ENCODE measurements around the gene TAPBP. TPM values are rescaled to one million over a fixed set of nuclear protein-coding genes. Genes with fewer than 3 reads are reported as not detected.
A peak's percentile ranks its signal among the peaks of the same experiment; 100 is the strongest.

Gene TAPBP
- total and polyA plus RNA-seq, 9 of the 15 experiments (the other 6 are each of a cell fraction or from before 2014, with no cell fraction given) = 5.6 to 74.0 (median 22.3) TPM

DNA sequence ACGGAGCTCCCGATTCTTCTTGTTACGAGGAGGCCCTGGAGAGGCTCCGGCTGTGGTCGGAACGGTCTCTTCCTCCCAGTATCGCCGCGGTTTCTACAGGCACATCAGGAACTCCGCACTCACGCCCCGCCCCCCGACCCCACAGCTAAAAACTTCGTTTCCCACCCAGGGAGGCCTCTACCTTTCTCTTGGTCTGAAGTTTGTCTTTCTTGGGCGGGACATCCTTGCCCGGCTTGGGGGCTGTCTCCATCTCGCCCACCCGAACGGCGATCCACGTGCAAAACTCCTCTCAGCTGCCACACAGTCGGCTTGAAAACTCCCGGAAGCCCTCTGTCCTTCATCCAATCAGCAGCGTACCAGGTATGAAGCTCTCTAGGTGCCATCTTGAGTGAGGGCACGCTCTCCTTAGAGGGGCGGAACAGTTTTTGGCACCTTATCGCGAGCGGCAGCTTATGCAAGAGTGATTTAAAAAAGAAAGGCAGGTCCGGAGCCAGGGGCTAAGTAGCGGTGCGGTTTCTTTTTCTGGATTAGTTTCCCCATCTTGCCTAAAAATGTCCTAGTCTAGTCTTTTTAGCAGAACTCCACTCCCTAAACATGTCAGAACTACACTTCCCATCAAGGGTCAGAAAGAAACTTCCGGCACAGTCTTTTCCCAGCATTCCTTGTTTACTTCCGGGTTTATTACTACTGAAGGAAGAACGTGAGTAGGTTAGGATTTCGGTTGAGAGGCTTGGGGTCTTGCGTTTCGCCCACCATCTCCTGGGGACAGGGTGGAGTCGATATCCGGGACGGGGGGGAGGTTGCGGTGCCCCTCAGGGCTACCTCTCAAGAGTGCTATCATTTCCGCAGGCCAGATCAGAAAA, 24.7 kb downstream of the TAPBP start, which contains the start of the genes PFDN6 and WDR46 (continued):
- TF ChIP-seq, protein P1, sequence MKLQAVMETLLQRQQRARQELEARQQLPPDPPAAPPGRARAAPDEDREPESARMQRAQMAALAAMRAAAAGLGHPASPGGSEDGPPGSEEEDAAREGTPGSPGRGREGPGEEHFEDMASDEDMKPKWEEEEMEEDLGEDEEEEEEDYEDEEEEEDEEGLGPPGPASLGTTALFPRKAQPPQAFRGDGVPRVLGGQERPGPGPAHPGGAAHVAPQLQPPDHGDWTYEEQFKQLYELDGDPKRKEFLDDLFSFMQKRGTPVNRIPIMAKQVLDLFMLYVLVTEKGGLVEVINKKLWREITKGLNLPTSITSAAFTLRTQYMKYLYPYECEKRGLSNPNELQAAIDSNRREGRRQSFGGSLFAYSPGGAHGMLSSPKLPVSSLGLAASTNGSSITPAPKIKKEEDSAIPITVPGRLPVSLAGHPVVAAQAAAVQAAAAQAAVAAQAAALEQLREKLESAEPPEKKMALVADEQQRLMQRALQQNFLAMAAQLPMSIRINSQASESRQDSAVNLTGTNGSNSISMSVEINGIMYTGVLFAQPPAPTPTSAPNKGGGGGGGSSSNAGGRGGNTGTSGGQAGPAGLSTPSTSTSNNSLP (IDR thresholded peaks at IDR 0.05; ENCODE audit: borderline replicate concordance, low read depth, low read length) = no peak
- TF ChIP-seq CEBPG (CRISPR knock-in tag; IDR thresholded peaks at IDR 0.05) = peak; percentile 81
- TF ChIP-seq CEBPG (tag; conservative IDR thresholded peaks at IDR 0.05 in 1 of 2, IDR thresholded peaks at IDR 0.05 in 1 of 2) = peak in 1 of 2 experiments; percentile 74; a peak in 2 of 4 replicates
- TF ChIP-seq, protein P2, sequence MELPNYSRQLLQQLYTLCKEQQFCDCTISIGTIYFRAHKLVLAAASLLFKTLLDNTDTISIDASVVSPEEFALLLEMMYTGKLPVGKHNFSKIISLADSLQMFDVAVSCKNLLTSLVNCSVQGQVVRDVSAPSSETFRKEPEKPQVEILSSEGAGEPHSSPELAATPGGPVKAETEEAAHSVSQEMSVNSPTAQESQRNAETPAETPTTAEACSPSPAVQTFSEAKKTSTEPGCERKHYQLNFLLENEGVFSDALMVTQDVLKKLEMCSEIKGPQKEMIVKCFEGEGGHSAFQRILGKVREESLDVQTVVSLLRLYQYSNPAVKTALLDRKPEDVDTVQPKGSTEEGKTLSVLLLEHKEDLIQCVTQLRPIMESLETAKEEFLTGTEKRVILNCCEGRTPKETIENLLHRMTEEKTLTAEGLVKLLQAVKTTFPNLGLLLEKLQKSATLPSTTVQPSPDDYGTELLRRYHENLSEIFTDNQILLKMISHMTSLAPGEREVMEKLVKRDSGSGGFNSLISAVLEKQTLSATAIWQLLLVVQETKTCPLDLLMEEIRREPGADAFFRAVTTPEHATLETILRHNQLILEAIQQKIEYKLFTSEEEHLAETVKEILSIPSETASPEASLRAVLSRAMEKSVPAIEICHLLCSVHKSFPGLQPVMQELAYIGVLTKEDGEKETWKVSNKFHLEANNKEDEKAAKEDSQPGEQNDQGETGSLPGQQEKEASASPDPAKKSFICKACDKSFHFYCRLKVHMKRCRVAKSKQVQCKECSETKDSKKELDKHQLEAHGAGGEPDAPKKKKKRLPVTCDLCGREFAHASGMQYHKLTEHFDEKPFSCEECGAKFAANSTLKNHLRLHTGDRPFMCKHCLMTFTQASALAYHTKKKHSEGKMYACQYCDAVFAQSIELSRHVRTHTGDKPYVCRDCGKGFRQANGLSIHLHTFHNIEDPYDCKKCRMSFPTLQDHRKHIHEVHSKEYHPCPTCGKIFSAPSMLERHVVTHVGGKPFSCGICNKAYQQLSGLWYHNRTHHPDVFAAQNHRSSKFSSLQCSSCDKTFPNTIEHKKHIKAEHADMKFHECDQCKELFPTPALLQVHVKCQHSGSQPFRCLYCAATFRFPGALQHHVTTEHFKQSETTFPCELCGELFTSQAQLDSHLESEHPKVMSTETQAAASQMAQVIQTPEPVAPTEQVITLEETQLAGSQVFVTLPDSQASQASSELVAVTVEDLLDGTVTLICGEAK (IDR thresholded peaks at IDR 0.05) = peak; percentile 99
- TF ChIP-seq, protein P2 (CRISPR knock-in tag; IDR thresholded peaks at IDR 0.05) = no peak
- no peak for TF ChIP-seq ZNF124 (CRISPR knock-in tag; IDR thresholded peaks at IDR 0.05)
- no peak; the same call in 1 of the 2 replicates for TF ChIP-seq JUND (IDR thresholded peaks at IDR 0.05; ENCODE audit: borderline replicate concordance, low read depth, low read length)
- peak; percentile 50; the same call in 1 of the 3 replicates for TF ChIP-seq JUND (tag; IDR thresholded peaks at IDR 0.05; ENCODE audit: borderline replicate concordance, low read depth, low read length)
- TF ChIP-seq, protein P3, sequence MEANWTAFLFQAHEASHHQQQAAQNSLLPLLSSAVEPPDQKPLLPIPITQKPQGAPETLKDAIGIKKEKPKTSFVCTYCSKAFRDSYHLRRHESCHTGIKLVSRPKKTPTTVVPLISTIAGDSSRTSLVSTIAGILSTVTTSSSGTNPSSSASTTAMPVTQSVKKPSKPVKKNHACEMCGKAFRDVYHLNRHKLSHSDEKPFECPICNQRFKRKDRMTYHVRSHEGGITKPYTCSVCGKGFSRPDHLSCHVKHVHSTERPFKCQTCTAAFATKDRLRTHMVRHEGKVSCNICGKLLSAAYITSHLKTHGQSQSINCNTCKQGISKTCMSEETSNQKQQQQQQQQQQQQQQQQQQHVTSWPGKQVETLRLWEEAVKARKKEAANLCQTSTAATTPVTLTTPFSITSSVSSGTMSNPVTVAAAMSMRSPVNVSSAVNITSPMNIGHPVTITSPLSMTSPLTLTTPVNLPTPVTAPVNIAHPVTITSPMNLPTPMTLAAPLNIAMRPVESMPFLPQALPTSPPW (CRISPR knock-in tag; IDR thresholded peaks at IDR 0.05) = peak; percentile 66
- no peak for TF ChIP-seq ZNF41 (CRISPR knock-in tag; conservative IDR thresholded peaks at IDR 0.05)
- no peak for TF ChIP-seq ESRRB (CRISPR knock-in tag; IDR thresholded peaks at IDR 0.05; ENCODE audit: borderline replicate concordance)
- TF ChIP-seq EP300 (IDR thresholded peaks at IDR 0.05; ENCODE audit: low read length) = no peak; the same call in 1 of the 2 replicates
- TF ChIP-seq ESRRA (IDR thresholded peaks at IDR 0.05; ENCODE audit: borderline replicate concordance, low read depth) = no peak
- TF ChIP-seq E2F3 (CRISPR knock-in tag; IDR thresholded peaks at IDR 0.05) = no peak
- TF ChIP-seq RBM39 (optimal IDR thresholded peaks at IDR 0.05; ENCODE audit: low read depth, low read length) = no peak

Data from K562 (cell line).